ENCODE measurements around the gene ACAP3. TPM values are rescaled to one million over a fixed set of nuclear protein-coding genes. Genes with fewer than 3 reads are reported as not detected.

ACAP3 gene
- total RNA-seq, 3 donors from 2014 or later: 19.7 to 33.4 (median 26.9) TPM

GRCh38 chr1:1315435-1315954, 7.8 kb upstream of the ACAP3 start:
- no peak overlapping the region for H3K27ac ChIP-seq
- intact Hi-C loops (cut with DNase I; ENCODE audit: low total_unique reads): no loop called here
- H3K4me1 ChIP-seq: peaks cover 0 to 10% of the 10 kb centered on the region in 2 donors
- H3K9me3 ChIP-seq: no peaks in the 10 kb centered on the region
- H3K27me3 ChIP-seq: no peaks in the 10 kb centered on the region
- no peak for TF ChIP-seq POLR2AphosphoS5 (IDR thresholded peaks at IDR 0.05)
- no peak for TF ChIP-seq POLR2A (IDR thresholded peaks at IDR 0.05)
- TF ChIP-seq CTCF (IDR thresholded peaks at IDR 0.05): no peak
- H3K36me3 ChIP-seq: peaks cover 5% of the 10 kb centered on the region
- no peak overlapping the region for H3K4me3 ChIP-seq
- DNase-seq (ENCODE audit: low spot score in 2 of 2): no peak

- no peak for DNase-seq (ENCODE audit: low spot score in 2 of 2)
- intact Hi-C loops (cut with DNase I; ENCODE audit: low total_unique reads): no loop called here
- Histone ChIP-seq H3K4me1 (peaks cover 0 to 14% of the 10 kb centered on the region in 2 donors), H3K9me3 (no peaks in the 10 kb centered on the region), H3K27me3 (no peaks in the 10 kb centered on the region), H3K27ac (no peak overlapping the region), H3K4me3 (no peak overlapping the region), H3K36me3 (peaks cover 5% of the 10 kb centered on the region)
- TF ChIP-seq POLR2A (IDR thresholded peaks at IDR 0.05) (no peak), CTCF (IDR thresholded peaks at IDR 0.05) (no peak), POLR2AphosphoS5 (IDR thresholded peaks at IDR 0.05) (no peak)
Measured at GRCh38 chr1:1314678-1315335, 7.1 kb upstream of the ACAP3 start.

- DNase-seq (ENCODE audit: low spot score in 2 of 2): no peak
- H3K4me3 ChIP-seq: no peak overlapping the region
- intact Hi-C loops (cut with DNase I; ENCODE audit: low total_unique reads): no loop called here
- peaks cover 5% of the 10 kb centered on the region for H3K36me3 ChIP-seq
- no peak for TF ChIP-seq POLR2AphosphoS5 (IDR thresholded peaks at IDR 0.05)
- no peak for TF ChIP-seq CTCF (IDR thresholded peaks at IDR 0.05)
- TF ChIP-seq POLR2A (IDR thresholded peaks at IDR 0.05): no peak
- no peak overlapping the region for H3K27ac ChIP-seq
- H3K4me1 ChIP-seq: peaks cover 2 to 18% of the 10 kb centered on the region in 2 donors
- no peaks in the 10 kb centered on the region for H3K9me3 ChIP-seq
- no peaks in the 10 kb centered on the region for H3K27me3 ChIP-seq
Measured at GRCh38 chr1:1314237-1314586, 6.5 kb upstream of the ACAP3 start.

GRCh38 chr1:1313500-1314236, 5.9 kb upstream of the ACAP3 start:
- Histone ChIP-seq H3K9me3 (no peaks in the 10 kb centered on the region), H3K27me3 (no peaks in the 10 kb centered on the region), H3K4me1 (peaks cover 3 to 18% of the 10 kb centered on the region in 2 donors), H3K36me3 (peaks cover 5% of the 10 kb centered on the region), H3K4me3 (no peak overlapping the region), H3K27ac (no peak overlapping the region)
- no peak for DNase-seq (ENCODE audit: low spot score in 2 of 2)
- TF ChIP-seq POLR2AphosphoS5 (IDR thresholded peaks at IDR 0.05) (no peak), POLR2A (IDR thresholded peaks at IDR 0.05) (no peak), CTCF (IDR thresholded peaks at IDR 0.05) (no peak)
- intact Hi-C loops (cut with DNase I; ENCODE audit: low total_unique reads): no loop called here

All from breast epithelium (tissue), 4 donors.